OCI-LY7 (cell line): ENCODE data around the gene CDH1.

Experiments used
- EZH2phosphoT487 ChIP-seq: fragments of 200-600 bp; sonication (generic); IDR thresholded peaks from 2 replicates; pipeline ENCODE4 v1.6.1; 2018; ENCODE audit warnings: low read depth, borderline replicate concordance, mild to moderate bottlenecking, mixed run types, antibody characterized with exemption, low read length, moderate library complexity, mixed read lengths
- TF ChIP-seq, protein P1 (sequence below): fragments of 200-600 bp; sonication (generic); conservative IDR thresholded peaks from 2 replicates; pipeline ENCODE4 v1.5.1; 2014; ENCODE audit warnings: mild to moderate bottlenecking, antibody characterized with exemption, low read length, moderate library complexity, mixed read lengths

DNA sequence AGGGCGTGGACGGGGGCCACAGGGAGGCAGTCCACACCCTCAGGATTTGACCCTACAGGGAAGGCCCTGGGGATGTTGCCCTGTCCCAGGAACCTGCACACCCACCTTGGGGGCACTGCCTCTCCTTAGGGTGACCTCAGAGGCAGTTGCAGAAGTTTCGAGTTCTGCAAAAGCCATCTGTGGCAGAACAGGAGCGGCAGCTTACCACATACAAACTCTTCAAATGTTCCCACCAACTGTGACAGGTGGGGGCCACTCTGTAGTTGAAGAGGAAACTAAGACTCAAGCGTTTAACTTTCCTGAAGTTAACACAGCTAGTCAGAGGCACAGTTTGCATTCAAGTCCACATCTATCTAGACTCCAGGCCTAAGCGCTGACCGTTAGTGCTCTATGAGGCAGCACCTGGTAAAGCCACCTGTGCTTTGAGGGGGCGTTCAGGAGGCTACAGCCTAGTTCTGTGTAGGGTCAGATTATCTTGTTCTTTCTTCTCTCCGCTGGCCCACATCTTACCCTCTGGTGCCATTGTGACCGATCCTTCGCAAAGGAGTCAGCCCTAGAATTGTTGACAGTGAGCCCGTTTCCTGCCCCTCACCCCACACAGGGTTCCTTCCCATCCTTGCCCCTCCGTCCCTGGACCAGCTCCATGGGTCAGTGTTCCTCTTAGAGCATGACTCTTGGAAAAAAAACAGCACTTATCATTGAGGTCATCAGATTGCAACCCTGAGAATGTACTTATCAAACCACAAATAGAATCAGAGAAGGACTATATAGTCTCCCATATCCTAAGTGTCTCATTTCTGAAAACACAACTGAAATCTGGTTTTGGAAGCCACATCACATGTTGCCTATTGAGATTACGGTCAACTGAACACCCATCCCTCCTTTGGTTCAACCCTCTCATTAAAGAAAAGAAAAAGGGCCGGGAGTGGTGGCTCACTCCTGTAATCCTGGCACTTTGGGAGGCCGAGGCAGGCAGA, 45.4 kb downstream of the CDH1 start:
- TF ChIP-seq, protein P1, sequence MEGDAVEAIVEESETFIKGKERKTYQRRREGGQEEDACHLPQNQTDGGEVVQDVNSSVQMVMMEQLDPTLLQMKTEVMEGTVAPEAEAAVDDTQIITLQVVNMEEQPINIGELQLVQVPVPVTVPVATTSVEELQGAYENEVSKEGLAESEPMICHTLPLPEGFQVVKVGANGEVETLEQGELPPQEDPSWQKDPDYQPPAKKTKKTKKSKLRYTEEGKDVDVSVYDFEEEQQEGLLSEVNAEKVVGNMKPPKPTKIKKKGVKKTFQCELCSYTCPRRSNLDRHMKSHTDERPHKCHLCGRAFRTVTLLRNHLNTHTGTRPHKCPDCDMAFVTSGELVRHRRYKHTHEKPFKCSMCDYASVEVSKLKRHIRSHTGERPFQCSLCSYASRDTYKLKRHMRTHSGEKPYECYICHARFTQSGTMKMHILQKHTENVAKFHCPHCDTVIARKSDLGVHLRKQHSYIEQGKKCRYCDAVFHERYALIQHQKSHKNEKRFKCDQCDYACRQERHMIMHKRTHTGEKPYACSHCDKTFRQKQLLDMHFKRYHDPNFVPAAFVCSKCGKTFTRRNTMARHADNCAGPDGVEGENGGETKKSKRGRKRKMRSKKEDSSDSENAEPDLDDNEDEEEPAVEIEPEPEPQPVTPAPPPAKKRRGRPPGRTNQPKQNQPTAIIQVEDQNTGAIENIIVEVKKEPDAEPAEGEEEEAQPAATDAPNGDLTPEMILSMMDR = no peak
- TF ChIP-seq EZH2phosphoT487 = no peak
